IMR-90 (cell line): ENCODE data around the gene FAM83E. TPM values are rescaled to one million over a fixed set of nuclear protein-coding genes. Genes with fewer than 3 reads are reported as not detected.

Experiments used
- ATAC-seq: fragments of 200-7000 bp; cut with Tn5 transposase; 2 replicates; pipeline ENCODE4 v1.9.1; 2020; ENCODE audit warnings: low read depth, mild to moderate bottlenecking, moderate library complexity
- BruUV-seq: library from RNA; stranded (reverse); fragments of 400-500 nt; replicated peaks from 2 replicates; lab custom pipeline; 2021; lab: Mats Ljungman, UMichigan
- CTCF ChIA-PET: fragments of 300-600 bp; formaldehyde crosslinking; extraction: SDS; loops from one replicate; lab custom pipeline; 2021; ENCODE audit warnings: antibody characterized with exemption; lab: Yijun Ruan, JAX
- POLR2A ChIA-PET: fragments of 300-600 bp; sonication (Branson Sonifier 250); formaldehyde crosslinking; loops from one replicate; lab custom pipeline; 2022; ENCODE audit warnings: antibody characterized with exemption; ENCODE audit not compliant: unreplicated experiment; lab: Charles Lee
- DNase-seq: peaks from one replicate; pipeline ENCODE4 v3.0.0; 2013
- H2AFZ ChIP-seq: replicated peaks from 2 replicates; pipeline ENCODE3; 2013; ENCODE audit warnings: low read length, mild to moderate bottlenecking; ENCODE audit not compliant: poor library complexity
- H2AK5ac ChIP-seq: 2 replicates; pipeline ENCODE4 v1.6.1; 2013; ENCODE audit warnings: low read depth, low read length, inconsistent platforms
- H2AK9ac ChIP-seq: replicated peaks from 2 replicates; pipeline ENCODE3; 2013; ENCODE audit warnings: mild to moderate bottlenecking, low read depth, low read length, moderate library complexity; ENCODE audit not compliant: poor library complexity
- H2BK120ac ChIP-seq: 2 replicates; pipeline ENCODE4 v1.6.1; 2013; ENCODE audit warnings: low read depth, low read length, inconsistent platforms
- H2BK15ac ChIP-seq: 3 replicates; pipeline ENCODE4 v1.6.1; 2013; ENCODE audit warnings: low read depth, low read length, inconsistent platforms
- H2BK20ac ChIP-seq: 2 replicates; pipeline ENCODE4 v1.6.1; 2013; ENCODE audit warnings: low read depth, mild to moderate bottlenecking, inconsistent platforms, low read length, moderate library complexity
- H2BK5ac ChIP-seq: 2 replicates; pipeline ENCODE4 v1.6.1; 2013; ENCODE audit warnings: mild to moderate bottlenecking, low read depth, low read length, inconsistent platforms; ENCODE audit not compliant: poor library complexity, severe bottlenecking
- H3K14ac ChIP-seq: replicated peaks from 2 replicates; pipeline ENCODE4 v1.6.1; 2013; ENCODE audit warnings: low read depth, low read length, inconsistent platforms
- H3K18ac ChIP-seq: 2 replicates; pipeline ENCODE4 v1.6.1; 2013; ENCODE audit warnings: low read depth, low read length, control low read depth
- H3K23ac ChIP-seq: 2 replicates; pipeline ENCODE4 v1.6.1; 2013; ENCODE audit warnings: low read depth, low read length, inconsistent platforms
- H3K27ac ChIP-seq: 2 replicates; pipeline ENCODE4 v1.5.1; 2013; ENCODE audit warnings: mild to moderate bottlenecking, control low read depth, low read length; ENCODE audit not compliant: insufficient read depth
- H3K27me3 ChIP-seq: 2 replicates; pipeline ENCODE4 v1.6.1; 2013; ENCODE audit warnings: low read length; ENCODE audit not compliant: control insufficient read depth, insufficient read depth
- H3K36me3 ChIP-seq: 2 replicates; pipeline ENCODE4 v1.6.1; 2013; ENCODE audit warnings: low read length, mixed read lengths; ENCODE audit not compliant: control insufficient read depth, insufficient read depth
- H3K4ac ChIP-seq: 2 replicates; pipeline ENCODE4 v1.6.1; 2013; ENCODE audit warnings: low read depth, low read length, inconsistent platforms
- H3K4me1 ChIP-seq: 2 replicates; pipeline ENCODE4 v1.6.1; 2013; ENCODE audit warnings: low read length, mixed read lengths; ENCODE audit not compliant: control insufficient read depth, insufficient read depth
- H3K4me2 ChIP-seq: 2 replicates; pipeline ENCODE4 v1.6.1; 2013; ENCODE audit warnings: low read depth, mild to moderate bottlenecking, control low read depth, low read length, moderate library complexity
- H3K4me3 ChIP-seq: 2 replicates; pipeline ENCODE4 v1.5.1; 2013; ENCODE audit warnings: low read depth, mild to moderate bottlenecking, control low read depth, low read length, moderate library complexity; ENCODE audit not compliant: insufficient read depth
- H3K56ac ChIP-seq: 2 replicates; pipeline ENCODE4 v1.6.1; 2013; ENCODE audit warnings: low read length, inconsistent platforms; ENCODE audit not compliant: insufficient read depth; ENCODE audit errors: extremely low read depth
- H3K79me1 ChIP-seq, 2 experiments: 2 replicates each; pipeline ENCODE4 v1.6.1; 2013; ENCODE audit warnings: low read length in 2 of 2, inconsistent platforms in 1 of 2, low read depth in 1 of 2
- H3K9ac ChIP-seq: 2 replicates; pipeline ENCODE4 v1.6.1; 2013; ENCODE audit warnings: low read depth, low read length, control low read depth
- H3K9me1 ChIP-seq: 2 replicates; pipeline ENCODE4 v1.6.1; 2013; ENCODE audit warnings: low read length, inconsistent platforms; ENCODE audit not compliant: insufficient read depth
- H3K9me3 ChIP-seq: 2 replicates; pipeline ENCODE4 v1.6.1; 2013; ENCODE audit warnings: low read length; ENCODE audit not compliant: control insufficient read depth, insufficient read depth
- H4K20me1 ChIP-seq: 2 replicates; pipeline ENCODE4 v1.6.1; 2013; ENCODE audit warnings: low read length, inconsistent platforms; ENCODE audit not compliant: insufficient read depth
- H4K5ac ChIP-seq: 2 replicates; pipeline ENCODE4 v1.6.1; 2013; ENCODE audit warnings: mild to moderate bottlenecking, low read depth, low read length, control low read depth
- H4K8ac ChIP-seq, 2 experiments: 2 replicates each; pipeline ENCODE4 v1.6.1; 2013; ENCODE audit warnings: low read depth in 2 of 2, low read length in 2 of 2, control low read depth in 1 of 2, inconsistent platforms in 1 of 2
- H4K91ac ChIP-seq: 2 replicates; pipeline ENCODE4 v1.6.1; 2013; ENCODE audit warnings: low read depth, low read length, inconsistent platforms; ENCODE audit not compliant: insufficient read depth
- BHLHE40 ChIP-seq: fragments of 150-350 bp; IDR thresholded peaks from 2 replicates; pipeline ENCODE4 v1.6.1; 2016; ENCODE audit warnings: mild to moderate bottlenecking, low read depth, low read length
- CEBPB ChIP-seq: IDR thresholded peaks from 2 replicates; pipeline ENCODE4 v1.6.1; 2012; ENCODE audit warnings: low read depth, low read length, improper control_type of control experiment
- CHD1 ChIP-seq: IDR thresholded peaks from 2 replicates; pipeline ENCODE4 v1.6.1; 2012; ENCODE audit warnings: low read depth, low read length, improper control_type of control experiment
- ELK1 ChIP-seq: fragments of 150-350 bp; IDR thresholded peaks from 2 replicates; pipeline ENCODE4 v1.6.1; 2016; ENCODE audit warnings: low read depth, mild to moderate bottlenecking, low read length, moderate library complexity, borderline replicate concordance
- FOS ChIP-seq: fragments of 150-350 bp; IDR thresholded peaks from 2 replicates; pipeline ENCODE4 v1.6.1; 2016; ENCODE audit warnings: low read depth, low read length
- MAFK ChIP-seq: IDR thresholded peaks from 2 replicates; pipeline ENCODE4 v1.6.1; 2012; ENCODE audit warnings: low read depth, low read length, improper control_type of control experiment
- MAZ ChIP-seq: IDR thresholded peaks from 2 replicates; pipeline ENCODE4 v1.6.1; 2012; ENCODE audit warnings: low read depth, mild to moderate bottlenecking, low read length, improper control_type of control experiment, moderate library complexity, borderline replicate concordance
- MXI1 ChIP-seq: IDR thresholded peaks from 2 replicates; pipeline ENCODE4 v1.6.1; 2012; ENCODE audit warnings: low read depth, mild to moderate bottlenecking, low read length, moderate library complexity, borderline replicate concordance
- NFE2L2 ChIP-seq: fragments of 150-350 bp; IDR thresholded peaks from 2 replicates; pipeline ENCODE4 v1.6.1; 2016; ENCODE audit warnings: low read depth, mild to moderate bottlenecking, low read length
- POLR2A ChIP-seq: IDR thresholded peaks from 2 replicates; pipeline ENCODE4 v1.6.1; 2012; ENCODE audit warnings: mild to moderate bottlenecking, low read depth, low read length
- RAD21 ChIP-seq: IDR thresholded peaks from 2 replicates; pipeline ENCODE4 v1.6.1; 2012; ENCODE audit warnings: low read length, improper control_type of control experiment
- RCOR1 ChIP-seq: IDR thresholded peaks from 2 replicates; pipeline ENCODE4 v1.6.1; 2012; ENCODE audit warnings: mild to moderate bottlenecking, low read length, improper control_type of control experiment; ENCODE audit not compliant: insufficient replicate concordance
- SMC3 ChIP-seq: fragments of 150-350 bp; IDR thresholded peaks from 2 replicates; pipeline ENCODE4 v1.6.1; 2016; ENCODE audit warnings: low read depth, mild to moderate bottlenecking, antibody characterized with exemption, low read length, moderate library complexity
- WGBS, 2 experiments: methylation state at CpG; one replicate each; pipeline versions ENCODE4 v1.1.5 to v1.1.7; 2013; ENCODE audit warnings: missing lambda C conversion rate in 2 of 2; ENCODE audit not compliant: insufficient read length in 1 of 2; ENCODE audit errors: extremely low coverage in 2 of 2; 5-methylcytosine and 5-hydroxymethylcytosine counted together
- dilution Hi-C: fragments of 300-500 bp; cut with HindIII; formaldehyde crosslinking; loops from one replicate; pipeline ENCODE4 v1.14.3; 2018; ENCODE audit warnings: low sequenced_read_pairs; ENCODE audit not compliant: unreplicated experiment
- in situ Hi-C: fragments of 300-500 bp; cut with MboI; formaldehyde crosslinking; loops from 3 replicates; pipeline ENCODE4 v1.14.3; 2019; ENCODE audit warnings: low sequenced_read_pairs, inconsistent platforms, mixed read lengths
- intact Hi-C: fragments of 100-400 bp; cut with micrococcal nuclease; formaldehyde crosslinking; loops from 2 replicates; pipeline ENCODE4 v1.10.0; 2022
- polyA plus RNA-seq, 3 experiments: library from polyadenylated mRNA; depleted of rRNA; stranded (reverse); fragments of >200 nt; gene quantifications; 2 replicates each; pipeline ENCODE4 v1.2.3, GENCODE V29; 2012; ENCODE audit warnings: low replicate concordance in 1 of 3
- total RNA-seq: library from RNA; depleted of rRNA; stranded (reverse); fragments of >200 nt; gene quantifications from 2 replicates; pipeline ENCODE4 v1.2.3, GENCODE V29; 2012
- TF ChIP-seq, protein P1 (sequence below): conservative IDR thresholded peaks from 2 replicates; pipeline ENCODE4 v1.5.1; 2012; ENCODE audit warnings: mild to moderate bottlenecking, low read depth, low read length, improper control_type of control experiment
- TF ChIP-seq, protein P2 (sequence below): fragments of 150-350 bp; IDR thresholded peaks from 2 replicates; pipeline ENCODE4 v1.6.1; 2017; ENCODE audit warnings: mild to moderate bottlenecking, antibody characterized with exemption, low read length, low read depth

The FAM83E gene
- total and polyA plus RNA-seq, 2 of the 4 experiments (the other 2 are of a cell fraction), result 0.05 to 0.36 TPM

- CTCF ChIA-PET, result no interaction called here
- H3K9me1 ChIP-seq, result peaks cover 3% of the 10 kb centered on the region
- in situ Hi-C loops (no loop called here), dilution Hi-C loops (no loop called here), intact Hi-C loops (no loop called here)
- POLR2A ChIA-PET, result no interaction called here
- H3K27ac ChIP-seq, result no peak overlapping the region
- H2BK20ac ChIP-seq, result no peak overlapping the region
- no peaks in the 10 kb centered on the region for H3K36me3 ChIP-seq
- DNase-seq, result no peak
- no peak overlapping the region for H4K5ac ChIP-seq
- H3K56ac ChIP-seq, result no peak overlapping the region
- no peak overlapping the region for H2BK120ac ChIP-seq
- no peaks in the 10 kb centered on the region for H4K20me1 ChIP-seq
- no TSS peak for BruUV-seq
- no peak overlapping the region for H3K4me2 ChIP-seq
- H3K27me3 ChIP-seq, result peaks cover 4% of the 10 kb centered on the region; the same call in 1 of the 2 replicates
- peaks cover 3% of the 10 kb centered on the region for H3K4me1 ChIP-seq
- H2BK5ac ChIP-seq, result no peak overlapping the region
- 40% methylated on average over 2 of the region's 11 CpGs; no CpG with 5 or more reads in 1 of the 2 experiments for WGBS, 2 experiments
- H3K9ac ChIP-seq, result no peak overlapping the region
- no peak overlapping the region for H3K4ac ChIP-seq
- H2BK15ac ChIP-seq, result no peak overlapping the region
- peak overlapping the region; percentile 39 for H2AK9ac ChIP-seq
- peak overlapping the region; percentile 24 for H2AFZ ChIP-seq
- H4K8ac ChIP-seq, result no peak overlapping the region
- H3K18ac ChIP-seq, result no peak overlapping the region
- H3K79me1 ChIP-seq, result no peaks in the 10 kb centered on the region
- H2AK5ac ChIP-seq, result no peak overlapping the region
- ATAC-seq, result no peak
- no peak overlapping the region for H3K4me3 ChIP-seq
- H3K9me3 ChIP-seq, result peaks cover 3% of the 10 kb centered on the region; the same call in 1 of the 2 replicates
- H3K23ac ChIP-seq, result no peak overlapping the region
- H3K14ac ChIP-seq, result no peak overlapping the region
- H4K91ac ChIP-seq, result no peak overlapping the region
- no peak for TF ChIP-seq MXI1
- TF ChIP-seq SMC3, result no peak
- no peak for TF ChIP-seq BHLHE40
- TF ChIP-seq ELK1, result no peak
- no peak for TF ChIP-seq RCOR1
- TF ChIP-seq CHD1, result no peak
- TF ChIP-seq, protein P1, sequence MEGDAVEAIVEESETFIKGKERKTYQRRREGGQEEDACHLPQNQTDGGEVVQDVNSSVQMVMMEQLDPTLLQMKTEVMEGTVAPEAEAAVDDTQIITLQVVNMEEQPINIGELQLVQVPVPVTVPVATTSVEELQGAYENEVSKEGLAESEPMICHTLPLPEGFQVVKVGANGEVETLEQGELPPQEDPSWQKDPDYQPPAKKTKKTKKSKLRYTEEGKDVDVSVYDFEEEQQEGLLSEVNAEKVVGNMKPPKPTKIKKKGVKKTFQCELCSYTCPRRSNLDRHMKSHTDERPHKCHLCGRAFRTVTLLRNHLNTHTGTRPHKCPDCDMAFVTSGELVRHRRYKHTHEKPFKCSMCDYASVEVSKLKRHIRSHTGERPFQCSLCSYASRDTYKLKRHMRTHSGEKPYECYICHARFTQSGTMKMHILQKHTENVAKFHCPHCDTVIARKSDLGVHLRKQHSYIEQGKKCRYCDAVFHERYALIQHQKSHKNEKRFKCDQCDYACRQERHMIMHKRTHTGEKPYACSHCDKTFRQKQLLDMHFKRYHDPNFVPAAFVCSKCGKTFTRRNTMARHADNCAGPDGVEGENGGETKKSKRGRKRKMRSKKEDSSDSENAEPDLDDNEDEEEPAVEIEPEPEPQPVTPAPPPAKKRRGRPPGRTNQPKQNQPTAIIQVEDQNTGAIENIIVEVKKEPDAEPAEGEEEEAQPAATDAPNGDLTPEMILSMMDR, result no peak
- TF ChIP-seq NFE2L2, result no peak
- TF ChIP-seq, protein P2, sequence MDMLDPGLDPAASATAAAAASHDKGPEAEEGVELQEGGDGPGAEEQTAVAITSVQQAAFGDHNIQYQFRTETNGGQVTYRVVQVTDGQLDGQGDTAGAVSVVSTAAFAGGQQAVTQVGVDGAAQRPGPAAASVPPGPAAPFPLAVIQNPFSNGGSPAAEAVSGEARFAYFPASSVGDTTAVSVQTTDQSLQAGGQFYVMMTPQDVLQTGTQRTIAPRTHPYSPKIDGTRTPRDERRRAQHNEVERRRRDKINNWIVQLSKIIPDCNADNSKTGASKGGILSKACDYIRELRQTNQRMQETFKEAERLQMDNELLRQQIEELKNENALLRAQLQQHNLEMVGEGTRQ, result no peak
- no peak for TF ChIP-seq RAD21
- no peak for TF ChIP-seq CEBPB
- TF ChIP-seq MAFK, result no peak
- no peak for TF ChIP-seq MAZ
- no peak for TF ChIP-seq POLR2A
- TF ChIP-seq FOS, result no peak
These were observed 39.6 kb upstream of the FAM83E start for GRCh38 chr19:48654299-48655059.
